MCF 10A (cell line): ENCODE results near the gene ZNF532. TPM values are rescaled to one million over a fixed set of nuclear protein-coding genes. Genes with fewer than 3 reads are reported as not detected.

Experiments used
- BruUV-seq: library from RNA; stranded (reverse); fragments of 400-500 nt; replicated peaks from 2 replicates; lab custom pipeline; 2021; lab: Mats Ljungman, UMichigan
- CTCF ChIA-PET: fragments of 300-600 bp; sonication (Branson Sonifier 250); formaldehyde crosslinking; extraction: SDS; loops from one replicate; lab custom pipeline; 2021; ENCODE audit warnings: antibody characterized with exemption, inconsistent platforms; lab: Yijun Ruan, JAX
- POLR2A ChIA-PET: fragments of 300-600, 350-650 bp; sonication (Branson Sonifier 250); formaldehyde crosslinking; extraction: SDS; loops from one replicate; lab custom pipeline; 2020; ENCODE audit warnings: antibody characterized with exemption, inconsistent platforms; lab: Yijun Ruan, JAX
- DNase-seq: peaks from one replicate; pipeline ENCODE4 v3.0.0-alpha.2; 2018; ENCODE audit not compliant: unreplicated experiment
- H3K27ac Mint-ChIP-seq: one replicate; pipeline ENCODE4 v1.8.0; 2022; ENCODE audit warnings: mild to moderate bottlenecking, low read depth, mixed read lengths; ENCODE audit not compliant: unreplicated experiment
- H3K27me3 Mint-ChIP-seq: one replicate; pipeline ENCODE4 v1.8.0; 2022; ENCODE audit warnings: mixed read lengths; ENCODE audit not compliant: insufficient read depth, unreplicated experiment
- H3K36me3 Mint-ChIP-seq: one replicate; pipeline ENCODE4 v1.8.0; 2022; ENCODE audit warnings: mild to moderate bottlenecking, moderate library complexity, mixed read lengths; ENCODE audit not compliant: insufficient read depth, unreplicated experiment
- H3K4me1 Mint-ChIP-seq: one replicate; pipeline ENCODE4 v1.8.0; 2022; ENCODE audit warnings: mixed read lengths; ENCODE audit not compliant: insufficient read depth, unreplicated experiment
- H3K4me3 Mint-ChIP-seq: one replicate; pipeline ENCODE4 v1.8.0; 2022; ENCODE audit warnings: mild to moderate bottlenecking, moderate library complexity, mixed read lengths; ENCODE audit not compliant: unreplicated experiment
- H3K9me3 Mint-ChIP-seq: one replicate; pipeline ENCODE4 v1.8.0; 2022; ENCODE audit warnings: mixed read lengths; ENCODE audit not compliant: unreplicated experiment
- intact Hi-C: fragments of 100-400 bp; cut with micrococcal nuclease; formaldehyde crosslinking; loops from 2 replicates; pipeline ENCODE4 v1.14.1; 2022
- total RNA-seq: library from RNA; stranded (reverse); gene quantifications from 2 replicates; pipeline ENCODE4 v1.2.3, GENCODE V29; 2022
- TF ChIP-seq, protein P1 (sequence below): fragments of 200-600 bp; IDR thresholded peaks from one replicate; pipeline ENCODE4 v1.8.0; 2022; ENCODE audit warnings: antibody characterized with exemption, mild to moderate bottlenecking; ENCODE audit not compliant: unreplicated experiment

ZNF532 gene
- total RNA-seq, 1 experiment from 2014 or later, result 64.1 TPM

DNA sequence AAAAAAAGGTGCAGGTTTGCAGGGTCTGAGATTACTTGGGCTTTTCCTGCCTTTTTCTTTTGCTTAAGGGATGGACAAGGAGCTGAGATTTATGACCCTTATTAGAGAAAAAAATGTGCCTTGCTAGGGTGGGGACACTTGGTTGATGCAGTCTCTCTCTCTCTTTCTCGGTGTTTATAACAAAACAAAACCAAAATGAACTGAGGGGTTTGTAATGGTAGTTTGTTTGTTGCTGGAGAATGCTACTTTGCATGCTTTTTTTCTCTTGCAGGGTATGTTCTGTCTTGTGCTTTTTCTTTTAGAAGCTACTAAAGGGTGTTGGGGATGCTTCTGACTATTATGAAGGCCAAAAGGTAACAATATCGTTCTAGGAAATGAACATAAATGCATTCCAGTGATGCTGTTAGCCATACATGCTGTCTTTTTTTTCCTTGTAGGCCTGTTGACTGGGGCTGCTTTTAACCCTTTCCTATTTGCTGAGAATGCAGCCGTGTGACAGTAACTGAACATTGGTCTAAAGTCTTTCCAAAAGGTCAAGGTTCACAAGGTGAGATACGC is 435 bp downstream of the ZNF532 start:
- BruUV-seq, result no TSS peak
- CTCF ChIA-PET, result interaction anchor here (0.8 kb wide), 1 partner anchor 94 kb away, joined by 3 read pairs; no protein-coding TSS in a partner anchor
- intact Hi-C loops, result loop anchor here (10.0 kb wide), 1 partner anchor 80 kb away; no protein-coding TSS in a partner anchor

DNA sequence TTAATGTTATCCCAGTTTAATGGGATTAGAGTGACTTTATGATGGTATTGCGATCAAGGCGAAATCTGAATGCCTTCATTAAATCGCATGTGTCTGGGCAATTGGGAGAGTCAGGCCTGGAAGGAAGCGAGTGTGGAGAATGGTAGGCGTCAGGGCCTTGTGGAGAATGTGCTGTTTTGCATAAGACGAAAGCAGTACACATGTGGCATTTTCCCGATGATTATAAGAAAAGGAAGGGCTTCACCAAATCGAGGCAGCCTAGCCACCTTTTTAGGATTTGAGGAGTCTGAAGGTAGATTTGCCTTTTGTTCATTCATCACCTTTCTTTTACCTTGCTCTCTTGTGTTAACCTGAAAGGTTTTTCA is 1.0 kb downstream of the ZNF532 start:
- peaks cover 20% of the 10 kb centered on the region for H3K36me3 Mint-ChIP-seq
- TF ChIP-seq, protein P1, sequence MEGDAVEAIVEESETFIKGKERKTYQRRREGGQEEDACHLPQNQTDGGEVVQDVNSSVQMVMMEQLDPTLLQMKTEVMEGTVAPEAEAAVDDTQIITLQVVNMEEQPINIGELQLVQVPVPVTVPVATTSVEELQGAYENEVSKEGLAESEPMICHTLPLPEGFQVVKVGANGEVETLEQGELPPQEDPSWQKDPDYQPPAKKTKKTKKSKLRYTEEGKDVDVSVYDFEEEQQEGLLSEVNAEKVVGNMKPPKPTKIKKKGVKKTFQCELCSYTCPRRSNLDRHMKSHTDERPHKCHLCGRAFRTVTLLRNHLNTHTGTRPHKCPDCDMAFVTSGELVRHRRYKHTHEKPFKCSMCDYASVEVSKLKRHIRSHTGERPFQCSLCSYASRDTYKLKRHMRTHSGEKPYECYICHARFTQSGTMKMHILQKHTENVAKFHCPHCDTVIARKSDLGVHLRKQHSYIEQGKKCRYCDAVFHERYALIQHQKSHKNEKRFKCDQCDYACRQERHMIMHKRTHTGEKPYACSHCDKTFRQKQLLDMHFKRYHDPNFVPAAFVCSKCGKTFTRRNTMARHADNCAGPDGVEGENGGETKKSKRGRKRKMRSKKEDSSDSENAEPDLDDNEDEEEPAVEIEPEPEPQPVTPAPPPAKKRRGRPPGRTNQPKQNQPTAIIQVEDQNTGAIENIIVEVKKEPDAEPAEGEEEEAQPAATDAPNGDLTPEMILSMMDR, result no peak
- POLR2A ChIA-PET, result interaction anchor here (1.2 kb wide), 1 partner anchor 16 kb away, joined by 9 read pairs; no protein-coding TSS in a partner anchor
- peak overlapping the region; percentile 87 for H3K27ac Mint-ChIP-seq
- H3K27me3 Mint-ChIP-seq, result no peaks in the 10 kb centered on the region
- intact Hi-C loops, result loop anchor here (10.0 kb wide), 1 partner anchor 81 kb away; no protein-coding TSS in a partner anchor
- peaks cover 27% of the 10 kb centered on the region for H3K4me1 Mint-ChIP-seq
- H3K9me3 Mint-ChIP-seq, result no peaks in the 10 kb centered on the region
- H3K4me3 Mint-ChIP-seq, result no peak overlapping the region
- no peak for DNase-seq
- CTCF ChIA-PET, result no interaction called here
- no TSS peak for BruUV-seq

More for the DNA sequence above, 435 bp downstream of the ZNF532 start:
- TF ChIP-seq, protein P1, result no peak
- no peaks in the 10 kb centered on the region for H3K27me3 Mint-ChIP-seq
- H3K4me1 Mint-ChIP-seq, result peaks cover 28% of the 10 kb centered on the region
- no peaks in the 10 kb centered on the region for H3K9me3 Mint-ChIP-seq
- POLR2A ChIA-PET, result interaction anchor here (0.6 to 1.2 kb wide), 4 partner anchors 14 to 96 kb away, joined by 3 to 9 read pairs (median 4); no protein-coding TSS in a partner anchor
- peak overlapping the region; percentile 65 for H3K4me3 Mint-ChIP-seq
- peak overlapping the region; percentile 87 for H3K27ac Mint-ChIP-seq
- peaks cover 20% of the 10 kb centered on the region for H3K36me3 Mint-ChIP-seq
- DNase-seq, result no peak

DNA sequence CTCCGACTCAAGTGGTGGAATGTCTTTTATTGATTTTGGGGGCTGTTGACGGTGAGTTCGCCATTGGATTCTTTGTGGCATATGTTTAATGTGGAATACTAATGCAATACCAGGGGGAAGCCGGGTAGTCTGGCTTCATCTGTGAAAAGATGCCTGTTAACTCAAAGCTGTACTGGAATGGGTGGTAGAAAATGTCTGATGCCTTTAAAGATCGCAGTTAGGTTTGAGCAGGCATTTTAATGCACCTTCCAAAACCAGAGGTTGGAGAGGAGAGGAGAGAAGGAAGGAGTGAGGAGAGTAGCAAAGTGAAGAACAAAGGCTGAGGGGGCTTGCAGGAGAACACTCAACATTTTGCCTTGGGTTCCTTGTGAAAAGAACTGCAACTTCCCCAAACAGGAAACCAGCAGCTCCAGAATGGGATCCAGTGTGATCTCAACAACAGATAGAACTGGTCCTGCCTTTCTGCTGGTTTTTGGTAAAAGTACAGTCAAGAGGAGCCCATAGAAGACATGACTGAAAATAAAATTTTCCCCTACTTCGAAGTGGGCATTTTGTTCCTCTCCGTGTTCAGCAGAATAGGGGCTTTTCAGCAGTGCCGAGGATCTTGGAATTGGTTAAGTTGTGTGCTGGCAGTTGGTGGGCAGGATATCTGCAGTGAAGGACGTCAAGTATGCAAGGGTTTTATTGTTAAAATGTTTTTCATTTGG is 1.5 kb downstream of the ZNF532 start:
- no TSS peak for BruUV-seq
- peaks cover 20% of the 10 kb centered on the region for H3K36me3 Mint-ChIP-seq
- no peak for DNase-seq
- POLR2A ChIA-PET, result interaction anchor here (0.5 to 1.4 kb wide), 2 partner anchors 98 to 128 kb away, joined by 4 read pairs; no protein-coding TSS in a partner anchor
- no peaks in the 10 kb centered on the region for H3K27me3 Mint-ChIP-seq
- H3K4me3 Mint-ChIP-seq, result no peak overlapping the region
- intact Hi-C loops, result loop anchor here (10.0 kb wide), 1 partner anchor 81 kb away; no protein-coding TSS in a partner anchor
- H3K27ac Mint-ChIP-seq, result peak overlapping the region; percentile 87
- no peaks in the 10 kb centered on the region for H3K9me3 Mint-ChIP-seq
- CTCF ChIA-PET, result interaction anchor here (0.6 to 1.2 kb wide), 2 partner anchors 23 to 202 kb away, joined by 3 read pairs; no protein-coding TSS in a partner anchor
- H3K4me1 Mint-ChIP-seq, result peaks cover 24% of the 10 kb centered on the region
- TF ChIP-seq, protein P1, result no peak

DNA sequence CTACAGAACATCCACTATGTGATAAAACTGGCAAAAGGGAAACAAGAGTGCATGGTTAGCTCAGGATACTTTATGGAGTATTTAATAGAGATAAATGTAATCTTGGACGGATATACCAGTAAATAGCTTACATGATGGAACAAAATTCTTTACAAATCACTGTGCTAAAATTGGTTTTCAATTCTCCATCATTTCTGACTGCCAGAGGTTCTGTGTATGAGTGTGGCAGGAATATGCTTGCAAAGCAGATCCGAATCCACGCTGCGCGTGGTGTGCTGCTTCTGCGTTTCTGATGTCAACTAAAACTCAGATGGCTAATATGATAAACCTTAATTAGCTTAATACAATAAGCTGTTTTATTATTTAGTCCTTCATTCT is 2.1 kb downstream of the ZNF532 start:
- intact Hi-C loops, result loop anchor here (10.0 kb wide), 1 partner anchor 82 kb away; no protein-coding TSS in a partner anchor
- H3K27ac Mint-ChIP-seq, result no peak overlapping the region
- CTCF ChIA-PET, result interaction anchor here (0.6 to 1.2 kb wide), 3 partner anchors 23 to 266 kb away, joined by 3 read pairs; no protein-coding TSS in a partner anchor
- peaks cover 23% of the 10 kb centered on the region for H3K36me3 Mint-ChIP-seq
- no peak overlapping the region for H3K4me3 Mint-ChIP-seq
- POLR2A ChIA-PET, result interaction anchor here (0.5 to 1.4 kb wide), 2 partner anchors 98 to 127 kb away, joined by 4 read pairs; no protein-coding TSS in a partner anchor
- peaks cover 24% of the 10 kb centered on the region for H3K4me1 Mint-ChIP-seq
- H3K27me3 Mint-ChIP-seq, result no peaks in the 10 kb centered on the region
- TF ChIP-seq, protein P1, result no peak
- no TSS peak for BruUV-seq
- no peak for DNase-seq
- H3K9me3 Mint-ChIP-seq, result no peaks in the 10 kb centered on the region
